ENCODE data around the gene CCND3. TPM values are rescaled to one million over a fixed set of nuclear protein-coding genes. Genes with fewer than 3 reads are reported as not detected.

CCND3 gene
- total RNA-seq, 1 donor from 2014 or later: 491 TPM

GRCh38 chr6:41939848-41940758, 1.5 kb downstream of the CCND3 start:
- intact Hi-C loops (cut with micrococcal nuclease): loop anchor here (2.0 to 5.0 kb wide), 3 partner anchors 71 to 277 kb away; partner anchors contain the start of genes MRPS10 and TOMM6
- Mint-ChIP-seq H3K36me3 (ENCODE audit: low read depth) (peaks cover 48% of the 10 kb centered on the region), H3K27me3 (no peaks in the 10 kb centered on the region), H3K9me3 (no peaks in the 10 kb centered on the region), H3K4me3 (peak overlapping the region; percentile 100), H3K27ac (peak overlapping the region; percentile 96), H3K4me1 (peaks cover 57% of the 10 kb centered on the region)
- DNase-seq: peak; percentile 86

- no peaks in the 10 kb centered on the region for H3K9me3 Mint-ChIP-seq
- peak; percentile 79 for DNase-seq
- peak overlapping the region; percentile 100 for H3K4me3 Mint-ChIP-seq
- intact Hi-C loops (cut with micrococcal nuclease): loop anchor here (5.0 kb wide), 2 partner anchors 152 to 278 kb away; partner anchors contain the start of genes MRPS10 and TOMM6
- peaks cover 65% of the 10 kb centered on the region for H3K4me1 Mint-ChIP-seq
- peaks cover 53% of the 10 kb centered on the region for H3K36me3 Mint-ChIP-seq (ENCODE audit: low read depth)
- H3K27me3 Mint-ChIP-seq: no peaks in the 10 kb centered on the region
- peak overlapping the region; percentile 96 for H3K27ac Mint-ChIP-seq
These were observed 2.3 kb downstream of the CCND3 start for GRCh38 chr6:41939176-41939847.

DNA sequence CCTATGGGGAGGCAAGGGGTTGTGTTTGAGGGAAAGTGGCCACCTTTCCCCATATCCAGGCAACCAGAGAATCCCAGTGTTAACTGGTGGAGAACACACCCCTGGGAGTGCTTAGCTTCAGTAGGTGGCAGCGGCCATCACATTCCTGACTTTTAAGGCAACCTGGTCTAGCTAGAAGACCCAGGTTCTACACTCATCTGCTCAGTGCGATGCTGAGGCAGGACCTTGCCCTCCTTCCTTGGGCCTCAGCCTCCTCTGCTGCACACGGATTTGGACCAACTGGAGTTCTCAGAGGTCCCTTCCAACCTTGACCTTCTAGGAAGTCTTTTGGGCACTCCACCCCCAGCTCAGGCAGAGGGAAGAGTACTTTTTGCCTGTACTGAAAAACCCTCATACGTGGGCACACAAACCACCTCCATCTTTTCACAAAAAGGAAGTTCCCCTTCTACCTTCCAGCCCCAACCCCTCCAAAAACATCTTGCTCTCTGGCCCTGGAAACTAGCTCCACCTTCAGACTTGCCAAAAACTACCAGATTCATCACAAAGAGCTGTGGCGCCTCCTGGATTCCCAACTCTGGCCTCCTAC, 2.9 kb downstream of the CCND3 start:
- intact Hi-C loops (cut with micrococcal nuclease): loop anchor here (5.0 kb wide), 2 partner anchors 151 to 279 kb away; partner anchors contain the start of genes MRPS10 and TOMM6
- peaks cover 66% of the 10 kb centered on the region for H3K4me1 Mint-ChIP-seq

GRCh38 chr6:41937861-41938574, 3.6 kb downstream of the CCND3 start:
- Mint-ChIP-seq H3K4me3 (peak overlapping the region; percentile 100), H3K27ac (peak overlapping the region; percentile 96), H3K36me3 (ENCODE audit: low read depth) (peaks cover 58% of the 10 kb centered on the region), H3K9me3 (no peaks in the 10 kb centered on the region), H3K4me1 (peaks cover 65% of the 10 kb centered on the region), H3K27me3 (no peaks in the 10 kb centered on the region)
- intact Hi-C loops (cut with micrococcal nuclease): loop anchor here (5.0 kb wide), 2 partner anchors 151 to 279 kb away; partner anchors contain the start of genes MRPS10 and TOMM6
- peak; percentile 81 for DNase-seq

More for the DNA sequence above, 2.9 kb downstream of the CCND3 start:
- H3K9me3 Mint-ChIP-seq: no peaks in the 10 kb centered on the region
- peak overlapping the region; percentile 100 for H3K4me3 Mint-ChIP-seq
- DNase-seq: no peak
- peaks cover 56% of the 10 kb centered on the region for H3K36me3 Mint-ChIP-seq (ENCODE audit: low read depth)
- peak overlapping the region; percentile 96 for H3K27ac Mint-ChIP-seq
- no peaks in the 10 kb centered on the region for H3K27me3 Mint-ChIP-seq

DNA sequence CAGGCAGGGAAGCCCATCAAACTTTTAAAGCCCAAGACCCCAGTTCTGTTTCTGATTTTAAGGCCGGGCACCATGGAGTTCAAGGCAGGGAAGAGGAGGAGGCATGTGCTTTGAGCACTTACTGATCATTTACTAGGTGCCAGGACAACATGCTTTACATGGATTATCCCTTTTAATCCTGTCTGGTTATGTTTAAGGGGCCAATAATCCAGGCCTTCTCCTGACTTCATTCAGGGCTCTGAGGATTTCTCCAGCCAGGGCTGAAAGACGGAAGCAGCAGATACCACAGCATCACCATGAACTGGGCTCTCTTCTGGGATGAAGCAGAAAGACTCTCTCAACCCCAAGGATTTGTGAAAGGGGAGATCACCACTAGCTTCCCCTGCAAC, 4.1 kb downstream of the CCND3 start:
- peaks cover 64% of the 10 kb centered on the region for H3K36me3 Mint-ChIP-seq (ENCODE audit: low read depth)
- H3K4me3 Mint-ChIP-seq: peak overlapping the region; percentile 100
- intact Hi-C loops (cut with micrococcal nuclease): loop anchor here (5.0 kb wide), 2 partner anchors 150 to 280 kb away; partner anchors contain the start of genes MRPS10 and TOMM6
- H3K9me3 Mint-ChIP-seq: no peaks in the 10 kb centered on the region
- H3K27me3 Mint-ChIP-seq: no peaks in the 10 kb centered on the region
- peak overlapping the region; percentile 96 for H3K27ac Mint-ChIP-seq
- no peak for DNase-seq
- H3K4me1 Mint-ChIP-seq: peaks cover 66% of the 10 kb centered on the region

DNA sequence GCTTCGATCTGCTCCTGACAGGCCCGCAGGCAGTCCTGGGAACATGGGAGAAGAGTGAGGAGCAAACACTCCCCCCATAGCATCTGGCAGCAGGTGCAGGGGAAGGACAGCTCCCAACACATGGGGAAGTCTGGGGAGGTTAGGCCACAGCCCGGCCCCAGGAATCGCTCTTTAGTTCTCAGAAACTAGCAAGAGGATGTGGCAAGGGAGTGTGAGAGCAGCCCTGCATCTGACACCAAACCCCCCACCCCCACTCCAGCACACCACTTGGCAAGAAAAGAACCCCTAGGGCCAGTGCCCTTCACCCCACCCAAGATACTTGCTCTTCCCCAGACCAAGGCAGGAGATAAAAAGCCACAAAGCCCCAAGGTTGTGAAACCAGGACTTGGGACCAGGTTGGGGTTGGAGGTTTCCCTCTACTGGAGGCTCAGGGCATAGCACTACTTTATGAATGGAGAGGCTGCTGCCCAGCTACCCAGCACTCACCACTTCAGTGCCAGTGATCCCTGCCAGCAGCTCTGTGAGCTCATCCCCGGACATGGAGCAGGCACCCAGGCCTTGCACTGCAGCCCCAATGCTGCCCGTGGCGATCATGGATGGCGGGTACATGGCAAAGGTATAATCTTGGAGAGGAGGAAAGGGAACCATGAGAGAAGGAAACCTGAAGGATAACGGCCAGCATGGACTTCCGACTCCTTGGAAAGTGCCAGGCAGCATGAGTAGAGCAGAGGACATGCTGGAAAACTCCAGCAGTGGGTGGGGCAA, 5.4 kb downstream of the CCND3 start:
- Mint-ChIP-seq H3K27me3 (no peaks in the 10 kb centered on the region), H3K9me3 (no peaks in the 10 kb centered on the region), H3K4me1 (peaks cover 68% of the 10 kb centered on the region), H3K4me3 (peak overlapping the region; percentile 100), H3K36me3 (ENCODE audit: low read depth) (peaks cover 75% of the 10 kb centered on the region), H3K27ac (peak overlapping the region; percentile 87)
- DNase-seq: peak; percentile 96
- intact Hi-C loops (cut with micrococcal nuclease): loop anchor here (1.0 to 5.0 kb wide), 7 partner anchors 15 to 281 kb away; partner anchors contain the start of genes BYSL, MED20, MRPS10 and TOMM6

- intact Hi-C loops (cut with micrococcal nuclease): loop anchor here (1.0 to 5.0 kb wide), 7 partner anchors 14 to 282 kb away; partner anchors contain the start of genes BYSL, MED20, MRPS10 and TOMM6
- Mint-ChIP-seq H3K4me3 (peak overlapping the region; percentile 100), H3K36me3 (ENCODE audit: low read depth) (peaks cover 80% of the 10 kb centered on the region), H3K4me1 (peaks cover 71% of the 10 kb centered on the region), H3K27me3 (no peaks in the 10 kb centered on the region), H3K9me3 (no peaks in the 10 kb centered on the region), H3K27ac (peak overlapping the region; percentile 87)
- DNase-seq: no peak
These were observed 5.9 kb downstream of the CCND3 start for GRCh38 chr6:41935685-41936072.

DNA sequence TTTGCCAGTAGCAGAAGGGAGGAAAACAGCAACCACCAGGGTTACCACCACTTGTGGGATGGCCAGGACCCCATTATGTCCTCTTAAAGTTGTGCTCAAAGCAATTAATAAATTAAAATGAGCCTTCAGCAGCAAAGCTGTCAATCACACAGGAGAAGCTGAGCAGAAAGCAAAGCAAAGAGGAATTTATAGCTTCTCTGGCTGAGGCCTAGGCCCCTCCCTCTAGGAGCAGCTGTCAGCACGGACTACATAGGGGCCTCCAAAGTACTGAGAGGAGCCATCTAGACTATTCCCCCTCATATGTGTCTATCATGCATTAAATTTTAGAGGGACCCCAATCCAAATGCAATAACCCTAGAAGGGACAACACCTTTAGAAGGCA, 6.4 kb downstream of the CCND3 start:
- peak overlapping the region; percentile 30 for H3K27ac Mint-ChIP-seq
- no peak for DNase-seq
- H3K36me3 Mint-ChIP-seq (ENCODE audit: low read depth): peaks cover 75% of the 10 kb centered on the region
- intact Hi-C loops (cut with micrococcal nuclease): loop anchor here (5.0 kb wide), 2 partner anchors 148 to 282 kb away; partner anchors contain the start of genes MRPS10 and TOMM6
- peak overlapping the region; percentile 100 for H3K4me3 Mint-ChIP-seq
- H3K9me3 Mint-ChIP-seq: no peaks in the 10 kb centered on the region
- peaks cover 68% of the 10 kb centered on the region for H3K4me1 Mint-ChIP-seq
- H3K27me3 Mint-ChIP-seq: no peaks in the 10 kb centered on the region

- H3K4me1 Mint-ChIP-seq: peaks cover 64% of the 10 kb centered on the region
- H3K36me3 Mint-ChIP-seq (ENCODE audit: low read depth): peaks cover 72% of the 10 kb centered on the region
- no peaks in the 10 kb centered on the region for H3K9me3 Mint-ChIP-seq
- H3K4me3 Mint-ChIP-seq: peak overlapping the region; percentile 100
- intact Hi-C loops (cut with micrococcal nuclease): loop anchor here (5.0 kb wide), 2 partner anchors 147 to 283 kb away; partner anchors contain the start of genes MRPS10 and TOMM6
- H3K27me3 Mint-ChIP-seq: no peaks in the 10 kb centered on the region
- peak overlapping the region; percentile 30 for H3K27ac Mint-ChIP-seq
- no peak for DNase-seq
These were observed 7.1 kb downstream of the CCND3 start for GRCh38 chr6:41934278-41935192.

- no peaks in the 10 kb centered on the region for H3K27me3 Mint-ChIP-seq
- peaks cover 74% of the 10 kb centered on the region for H3K36me3 Mint-ChIP-seq (ENCODE audit: low read depth)
- no peak overlapping the region for H3K4me3 Mint-ChIP-seq
- no peaks in the 10 kb centered on the region for H3K9me3 Mint-ChIP-seq
- intact Hi-C loops (cut with micrococcal nuclease): no loop called here
- peaks cover 50% of the 10 kb centered on the region for H3K4me1 Mint-ChIP-seq
- H3K27ac Mint-ChIP-seq: peak overlapping the region; percentile 38
- no peak for DNase-seq
These were observed 9.2 kb downstream of the CCND3 start for GRCh38 chr6:41932378-41932777.

DNA sequence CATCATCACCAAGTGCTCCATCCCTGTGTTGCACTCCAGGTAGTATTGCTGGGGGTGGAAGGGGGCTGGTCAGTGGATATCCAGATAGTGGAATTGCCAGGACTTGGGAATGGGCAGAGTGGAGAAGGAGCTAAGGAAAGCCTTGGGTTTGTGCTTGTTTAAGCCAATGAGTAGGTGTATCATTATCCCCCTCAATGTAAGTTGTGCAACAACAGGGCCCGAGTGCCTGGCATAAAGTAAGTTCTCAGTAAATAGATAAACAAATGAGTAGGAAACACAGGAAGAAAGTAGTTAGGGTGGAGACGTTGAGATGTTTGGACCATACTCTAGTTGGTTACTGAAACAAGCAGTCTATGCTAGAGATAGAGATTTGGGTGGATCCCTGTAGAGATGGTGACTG, 9.8 kb downstream of the CCND3 start:
- intact Hi-C loops (cut with micrococcal nuclease): no loop called here
- Mint-ChIP-seq H3K9me3 (no peaks in the 10 kb centered on the region), H3K4me3 (no peak overlapping the region), H3K27ac (peak overlapping the region; percentile 12), H3K4me1 (peaks cover 48% of the 10 kb centered on the region), H3K27me3 (no peaks in the 10 kb centered on the region), H3K36me3 (ENCODE audit: low read depth) (peaks cover 74% of the 10 kb centered on the region)
- no peak for DNase-seq
